Stomach (tissue), 4 donors: Measurements from ENCODE around the gene F11.

ENCODE experiments used
- POLR2A ChIP-seq, 4 donors: fragments of 450-650 bp; IDR thresholded peaks; one replicate each; pipeline ENCODE4 v1.6.1; 2016; ENCODE audit warnings: antibody characterized with exemption in 4 of 4, control low read depth in 2 of 4, mild to moderate bottlenecking in 1 of 4, moderate library complexity in 1 of 4
- POLR2AphosphoS5 ChIP-seq, 3 donors: sonication (generic); formaldehyde crosslinking; IDR thresholded peaks; one replicate each; pipeline ENCODE4 v1.6.1; 2016; ENCODE audit warnings: antibody characterized with exemption in 3 of 3

DNA sequence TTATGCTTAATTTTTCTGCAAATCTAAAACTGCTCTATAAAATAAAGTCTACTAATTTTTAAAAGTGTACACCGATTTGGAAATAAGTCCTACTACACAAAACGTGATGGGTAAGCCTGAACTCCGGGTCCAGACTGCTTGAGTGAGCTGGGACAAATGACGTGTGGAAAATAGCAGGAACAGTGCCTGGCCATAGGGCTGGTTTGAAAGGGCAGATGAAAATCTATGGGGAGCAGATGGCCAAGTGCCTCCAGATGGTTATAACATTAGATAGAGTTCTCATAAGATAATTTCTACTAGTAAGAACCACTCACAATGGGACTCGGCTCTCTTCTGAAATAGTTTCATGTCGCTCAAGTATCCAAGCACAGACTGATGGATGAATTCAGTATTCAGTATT lies 52.5 kb downstream of the F11 start:
- TF ChIP-seq POLR2A (IDR thresholded peaks at IDR 0.05) (no peak), POLR2AphosphoS5 (IDR thresholded peaks at IDR 0.05) (no peak)
